ENCODE data around the gene TMEM232.

DNA sequence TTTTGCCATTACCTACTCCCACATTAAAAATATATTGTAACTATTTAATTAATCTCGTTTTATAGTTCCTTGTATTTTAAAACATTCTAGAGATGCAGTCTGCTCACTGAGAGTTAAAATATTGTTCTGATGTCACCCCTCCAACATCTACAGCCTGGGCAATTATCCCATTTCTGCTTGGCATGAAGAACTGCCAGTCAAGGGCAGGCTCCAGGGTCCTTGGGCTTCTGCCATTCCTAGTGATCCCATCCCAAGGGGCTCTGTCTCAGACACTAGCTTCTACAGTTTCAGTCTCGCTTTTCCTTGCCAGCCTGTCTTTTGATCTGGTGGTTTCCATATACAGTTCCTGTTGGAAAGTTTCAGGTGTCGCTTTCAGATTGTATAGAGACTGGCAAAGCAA lies 287.2 kb downstream of the TMEM232 start:
- TF ChIP-seq, protein P1, sequence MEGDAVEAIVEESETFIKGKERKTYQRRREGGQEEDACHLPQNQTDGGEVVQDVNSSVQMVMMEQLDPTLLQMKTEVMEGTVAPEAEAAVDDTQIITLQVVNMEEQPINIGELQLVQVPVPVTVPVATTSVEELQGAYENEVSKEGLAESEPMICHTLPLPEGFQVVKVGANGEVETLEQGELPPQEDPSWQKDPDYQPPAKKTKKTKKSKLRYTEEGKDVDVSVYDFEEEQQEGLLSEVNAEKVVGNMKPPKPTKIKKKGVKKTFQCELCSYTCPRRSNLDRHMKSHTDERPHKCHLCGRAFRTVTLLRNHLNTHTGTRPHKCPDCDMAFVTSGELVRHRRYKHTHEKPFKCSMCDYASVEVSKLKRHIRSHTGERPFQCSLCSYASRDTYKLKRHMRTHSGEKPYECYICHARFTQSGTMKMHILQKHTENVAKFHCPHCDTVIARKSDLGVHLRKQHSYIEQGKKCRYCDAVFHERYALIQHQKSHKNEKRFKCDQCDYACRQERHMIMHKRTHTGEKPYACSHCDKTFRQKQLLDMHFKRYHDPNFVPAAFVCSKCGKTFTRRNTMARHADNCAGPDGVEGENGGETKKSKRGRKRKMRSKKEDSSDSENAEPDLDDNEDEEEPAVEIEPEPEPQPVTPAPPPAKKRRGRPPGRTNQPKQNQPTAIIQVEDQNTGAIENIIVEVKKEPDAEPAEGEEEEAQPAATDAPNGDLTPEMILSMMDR (IDR thresholded peaks at IDR 0.05) = no peak
- no peak for TF ChIP-seq POLR2A (IDR thresholded peaks at IDR 0.05)

Data from lower leg skin (tissue), 3 donors.